Right lobe of liver (tissue), 4 donors: ENCODE results near the gene ZFPM1.

ENCODE experiments used
- CTCF ChIP-seq, 4 donors: fragments of 200-600 bp in 3 of 4; fragments of 450-650 bp in 1 of 4; IDR thresholded peaks; one replicate each; pipeline versions ENCODE4 v1.5.1 to v1.8.0; 2016 to 2022; ENCODE audit warnings: antibody characterized with exemption in 4 of 4, mild to moderate bottlenecking in 2 of 4
- POLR2A ChIP-seq: fragments of 450-650 bp; IDR thresholded peaks from one replicate; pipeline ENCODE4 v1.6.1; 2017; ENCODE audit warnings: antibody characterized with exemption, mild to moderate bottlenecking
- donor health status: DM: no; HTN: no; CAD: no.
- donor health status: DM: no; HTN: no; CAD: no.
- donor health status: DM: no; HTN: yes; CAD: no.

- no peak for TF ChIP-seq POLR2A
- TF ChIP-seq CTCF (IDR thresholded peaks at IDR 0.05) = no peak
Observed at GRCh38 chr16:88528902-88529318, 75.8 kb downstream of the ZFPM1 start.
